HG02642 (cell line): ENCODE results near the gene RASA1.
A peak's percentile ranks its signal among the peaks of the same experiment; 100 is the strongest.
"Not testable (repeated sequence)": the region's sequence is repeated elsewhere in the genome, so short reads cannot be mapped to it uniquely, and the experiment has no call there.

ENCODE experiments used
- ATAC-seq: cut with Tn5 transposase; IDR thresholded peaks from one replicate; pipeline ENCODE4 v1.9.1; 2021; ENCODE audit warnings: mild to moderate bottlenecking; ENCODE audit not compliant: unreplicated experiment, poor library complexity

Gene RASA1

GRCh38 chr5:87278590-87279100 lies 11.0 kb downstream of the RASA1 start:
- ATAC-seq, result no peak

- no peak for ATAC-seq
Measured at GRCh38 chr5:87282269-87282668, 14.6 kb downstream of the RASA1 start.

GRCh38 chr5:87287266-87287665 lies 19.6 kb downstream of the RASA1 start:
- ATAC-seq, result not testable (repeated sequence)

- ATAC-seq, result no peak
Measured at GRCh38 chr5:87298692-87299362, 31.1 kb downstream of the RASA1 start.

- no peak for ATAC-seq
Measured at GRCh38 chr5:87300176-87300575, 32.5 kb downstream of the RASA1 start.

GRCh38 chr5:87300744-87301143 lies 33.1 kb downstream of the RASA1 start:
- ATAC-seq, result no peak

GRCh38 chr5:87302061-87302460 lies 34.4 kb downstream of the RASA1 start:
- no peak for ATAC-seq

- no peak for ATAC-seq
Measured at GRCh38 chr5:87303324-87303723, 35.6 kb downstream of the RASA1 start.

- ATAC-seq, result not testable (repeated sequence)
Measured at GRCh38 chr5:87306090-87306489, 38.4 kb downstream of the RASA1 start.

GRCh38 chr5:87307796-87308423 lies 40.2 kb downstream of the RASA1 start:
- peak; percentile 91 for ATAC-seq

GRCh38 chr5:87311405-87312279 lies 44.0 kb downstream of the RASA1 start:
- no peak for ATAC-seq

GRCh38 chr5:87313216-87313615 lies 45.5 kb downstream of the RASA1 start:
- no peak for ATAC-seq

- no peak for ATAC-seq
Measured at GRCh38 chr5:87319469-87319868, 51.8 kb downstream of the RASA1 start.

- no peak for ATAC-seq
Measured at GRCh38 chr5:87321605-87322004, 53.9 kb downstream of the RASA1 start.

GRCh38 chr5:87322381-87322780 lies 54.7 kb downstream of the RASA1 start:
- ATAC-seq, result no peak

- no peak for ATAC-seq
Measured at GRCh38 chr5:87327998-87328397, 60.3 kb downstream of the RASA1 start.

- no peak for ATAC-seq
Measured at GRCh38 chr5:87329114-87329513, 61.4 kb downstream of the RASA1 start.

- ATAC-seq, result no peak
Measured at GRCh38 chr5:87339986-87340385, 72.3 kb downstream of the RASA1 start.

GRCh38 chr5:87340716-87341115 lies 73.0 kb downstream of the RASA1 start:
- peak; percentile 100 for ATAC-seq

- ATAC-seq, result no peak
Measured at GRCh38 chr5:87347272-87347671, 79.6 kb downstream of the RASA1 start.

GRCh38 chr5:87347841-87348240 lies 80.2 kb downstream of the RASA1 start:
- no peak for ATAC-seq
